ENCODE results near the gene PTPRG. TPM values are rescaled to one million over a fixed set of nuclear protein-coding genes. Genes with fewer than 3 reads are reported as not detected.

Gene PTPRG
- total RNA-seq, 2 donors from 2014 or later = 26.0 to 26.3 TPM

GRCh38 chr3:61768284-61769037, 207.1 kb downstream of the PTPRG start:
- H3K4me1 ChIP-seq = no peaks in the 10 kb centered on the region
- H3K9me3 ChIP-seq = no peaks in the 10 kb centered on the region
- H3K9ac ChIP-seq (ENCODE audit: low read depth in 2 of 2, low read length in 2 of 2) = peak overlapping the region in 1 of 2 donors; percentile 26
- H3K27ac ChIP-seq = peak overlapping the region; percentile 19
- H3K4me3 ChIP-seq = no peak overlapping the region
- H3K36me3 ChIP-seq = no peaks in the 10 kb centered on the region
- TF ChIP-seq CTCF (IDR thresholded peaks at IDR 0.05) = no peak
- no peaks in the 10 kb centered on the region for H3K27me3 ChIP-seq
- intact Hi-C loops (cut with DNase I) = no loop called here
- DNase-seq = peak; percentile 34

GRCh38 chr3:61769266-61769990, 208.1 kb downstream of the PTPRG start:
- Histone ChIP-seq H3K36me3 (no peaks in the 10 kb centered on the region), H3K4me3 (no peak overlapping the region), H3K9ac (ENCODE audit: low read depth in 2 of 2, low read length in 2 of 2) (no peak overlapping the region), H3K4me1 (no peaks in the 10 kb centered on the region), H3K27ac (peak overlapping the region; percentile 19), H3K27me3 (no peaks in the 10 kb centered on the region), H3K9me3 (no peaks in the 10 kb centered on the region)
- TF ChIP-seq CTCF (IDR thresholded peaks at IDR 0.05) = no peak
- intact Hi-C loops (cut with DNase I) = no loop called here
- no peak for DNase-seq

- Histone ChIP-seq H3K27ac (no peak overlapping the region), H3K9me3 (no peaks in the 10 kb centered on the region), H3K36me3 (no peaks in the 10 kb centered on the region), H3K4me1 (no peaks in the 10 kb centered on the region), H3K9ac (ENCODE audit: low read depth in 2 of 2, low read length in 2 of 2) (no peak overlapping the region), H3K27me3 (no peaks in the 10 kb centered on the region), H3K4me3 (no peak overlapping the region)
- intact Hi-C loops (cut with DNase I) = no loop called here
- DNase-seq = no peak
- no peak for TF ChIP-seq CTCF (IDR thresholded peaks at IDR 0.05)
Measured at GRCh38 chr3:61771976-61772375, 210.6 kb downstream of the PTPRG start.

GRCh38 chr3:61772456-61772855, 211.1 kb downstream of the PTPRG start:
- TF ChIP-seq CTCF (IDR thresholded peaks at IDR 0.05) = no peak
- H3K9me3 ChIP-seq = no peaks in the 10 kb centered on the region
- no peak overlapping the region for H3K4me3 ChIP-seq

GRCh38 chr3:61774279-61774890, 213.0 kb downstream of the PTPRG start:
- Histone ChIP-seq H3K4me3 (no peak overlapping the region), H3K4me1 (no peaks in the 10 kb centered on the region), H3K27me3 (no peaks in the 10 kb centered on the region), H3K9me3 (no peaks in the 10 kb centered on the region), H3K9ac (ENCODE audit: low read depth in 2 of 2, low read length in 2 of 2) (no peak overlapping the region), H3K27ac (no peak overlapping the region), H3K36me3 (no peaks in the 10 kb centered on the region)
- intact Hi-C loops (cut with DNase I) = no loop called here
- no peak for TF ChIP-seq CTCF (IDR thresholded peaks at IDR 0.05)
- DNase-seq = no peak

More at GRCh38 chr3:61772456-61772855, 211.1 kb downstream of the PTPRG start:
- H3K4me1 ChIP-seq = no peaks in the 10 kb centered on the region
- no peaks in the 10 kb centered on the region for H3K27me3 ChIP-seq
- no peak for DNase-seq
- intact Hi-C loops (cut with DNase I) = no loop called here
- no peak overlapping the region for H3K27ac ChIP-seq
- no peak overlapping the region for H3K9ac ChIP-seq (ENCODE audit: low read depth in 2 of 2, low read length in 2 of 2)
- no peaks in the 10 kb centered on the region for H3K36me3 ChIP-seq
